GM19438 (cell line): Measurements from ENCODE around the gene ITIH5.
"Not testable (repeated sequence)": the region's sequence is repeated elsewhere in the genome, so short reads cannot be mapped to it uniquely, and the experiment has no call there.

Source experiments
- ATAC-seq: cut with Tn5 transposase; IDR thresholded peaks from one replicate; pipeline ENCODE4 v1.9.1; 2021; ENCODE audit warnings: low read depth; ENCODE audit not compliant: unreplicated experiment

The ITIH5 gene

GRCh38 chr10:7666253-7667023 lies at the start of gene ITIH5:
Gene ITIH5, minus strand, starts transcription at chr10:7666966. Its CDS starts 74 bp downstream, at chr10:7666892.
- no peak for ATAC-seq

- ATAC-seq: no peak
These were observed 48.7 kb upstream of the ITIH5 start for GRCh38 chr10:7715515-7715914.

GRCh38 chr10:7711075-7711474 lies 44.3 kb upstream of the ITIH5 start:
- not testable (repeated sequence) for ATAC-seq

GRCh38 chr10:7710446-7710845 lies 43.7 kb upstream of the ITIH5 start:
- ATAC-seq: no peak

- ATAC-seq: no peak
These were observed 42.1 kb upstream of the ITIH5 start for GRCh38 chr10:7708832-7709231.

- ATAC-seq: no peak
These were observed 41.3 kb upstream of the ITIH5 start for GRCh38 chr10:7707858-7708622.

GRCh38 chr10:7707102-7707501 lies 40.3 kb upstream of the ITIH5 start:
- no peak for ATAC-seq

GRCh38 chr10:7706534-7707073 lies 39.8 kb upstream of the ITIH5 start:
- no peak for ATAC-seq

DNA sequence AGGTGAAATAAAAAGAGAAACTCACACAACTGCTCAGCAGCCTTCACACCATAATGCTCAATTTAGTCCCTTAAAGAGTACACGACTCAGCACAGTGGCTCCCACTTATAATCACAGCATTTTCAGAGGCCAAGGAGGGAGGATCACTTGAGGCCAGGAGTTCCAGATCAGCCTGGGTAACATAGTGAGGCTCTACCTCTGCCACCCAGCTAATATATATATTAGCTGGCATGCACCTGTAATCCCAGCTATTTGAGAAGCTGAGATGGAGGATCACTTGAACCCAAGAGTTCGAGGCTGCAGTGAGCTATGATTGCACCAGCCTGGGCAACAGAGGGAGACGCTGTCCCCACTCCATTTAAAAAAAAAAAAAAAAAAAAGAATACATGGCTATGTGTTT lies 38.6 kb upstream of the ITIH5 start:
- ATAC-seq: no peak

GRCh38 chr10:7704071-7705016 lies 37.6 kb upstream of the ITIH5 start:
- ATAC-seq: no peak

DNA sequence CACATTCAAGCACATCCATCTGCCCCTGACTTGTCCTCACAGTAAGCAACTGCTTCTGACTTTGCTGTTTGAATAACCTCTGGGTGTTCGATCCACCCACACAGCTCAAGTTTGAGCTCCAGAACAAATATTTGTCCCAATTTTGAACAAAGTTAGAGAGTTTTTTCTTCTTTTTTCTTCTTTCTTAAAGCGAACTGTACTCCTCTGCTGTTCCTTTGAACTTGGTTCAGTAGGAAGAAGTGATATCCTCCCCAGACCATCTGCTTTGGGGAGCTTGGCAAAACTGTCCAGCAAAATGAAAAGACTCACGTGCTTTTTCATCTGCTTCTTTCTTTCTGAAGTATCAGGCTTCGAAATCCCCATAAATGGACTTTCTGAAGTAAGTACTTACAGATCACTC lies 36.4 kb upstream of the ITIH5 start, which contains the start of gene ITIH2:
TSS of gene ITIH2 (plus strand) at position 177 of the 400 bp plus-strand sequence. CDS start at position 296, 119 bp downstream.
- no peak for ATAC-seq

DNA sequence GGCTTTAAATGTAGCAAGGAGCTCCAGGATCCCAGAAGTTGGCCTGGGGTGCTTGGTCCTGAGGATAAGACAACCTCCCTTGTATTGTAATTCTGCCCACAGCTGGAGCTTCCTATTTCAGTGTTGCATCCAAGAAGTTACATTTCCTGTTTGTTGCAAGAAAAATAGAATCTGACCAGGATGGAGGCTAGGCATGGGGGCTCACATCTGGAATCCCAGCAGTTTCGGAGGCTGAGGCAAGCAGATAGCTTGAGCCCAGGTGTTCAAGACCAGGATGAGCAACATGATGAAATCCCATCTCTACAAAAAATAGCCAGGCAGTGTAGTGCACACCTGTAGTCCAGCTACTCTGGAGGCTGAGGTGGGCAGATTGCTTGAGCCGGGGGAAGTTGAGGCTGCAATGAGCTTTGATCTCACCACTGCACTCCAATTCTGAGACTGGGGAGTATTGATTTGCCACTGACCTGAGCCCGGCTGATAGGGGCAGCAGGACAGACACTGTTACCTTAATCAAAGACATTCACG lies 35.6 kb upstream of the ITIH5 start:
- ATAC-seq: no peak

GRCh38 chr10:7701158-7701742 lies 34.5 kb upstream of the ITIH5 start:
- ATAC-seq: no peak

GRCh38 chr10:7700577-7701125 lies 33.9 kb upstream of the ITIH5 start:
- no peak for ATAC-seq

DNA sequence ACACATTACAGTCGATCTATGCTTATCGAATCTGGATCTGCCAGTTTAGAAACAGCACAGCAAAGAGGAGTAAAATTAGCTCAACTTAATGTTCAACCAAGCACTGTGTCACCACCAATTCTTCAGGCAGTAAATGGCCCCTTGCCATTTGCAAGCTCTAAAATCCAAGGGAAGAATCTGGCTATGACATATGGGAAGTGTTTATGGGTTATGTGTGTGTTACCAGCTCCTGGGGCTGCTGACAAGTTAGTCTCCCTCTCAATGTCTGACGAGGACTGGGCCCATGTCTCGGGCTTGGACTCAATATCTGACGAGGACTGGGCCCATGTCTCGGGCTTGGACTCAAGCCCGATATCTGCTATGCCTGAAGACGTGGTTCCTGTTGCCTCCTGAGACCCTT lies 30.7 kb upstream of the ITIH5 start:
- no peak for ATAC-seq

GRCh38 chr10:7696545-7696944 lies 29.8 kb upstream of the ITIH5 start:
- ATAC-seq: no peak

- not testable (repeated sequence) for ATAC-seq
These were observed 26.4 kb upstream of the ITIH5 start for GRCh38 chr10:7693194-7693593.

- ATAC-seq: not testable (repeated sequence)
These were observed 25.6 kb upstream of the ITIH5 start for GRCh38 chr10:7692368-7692767.

DNA sequence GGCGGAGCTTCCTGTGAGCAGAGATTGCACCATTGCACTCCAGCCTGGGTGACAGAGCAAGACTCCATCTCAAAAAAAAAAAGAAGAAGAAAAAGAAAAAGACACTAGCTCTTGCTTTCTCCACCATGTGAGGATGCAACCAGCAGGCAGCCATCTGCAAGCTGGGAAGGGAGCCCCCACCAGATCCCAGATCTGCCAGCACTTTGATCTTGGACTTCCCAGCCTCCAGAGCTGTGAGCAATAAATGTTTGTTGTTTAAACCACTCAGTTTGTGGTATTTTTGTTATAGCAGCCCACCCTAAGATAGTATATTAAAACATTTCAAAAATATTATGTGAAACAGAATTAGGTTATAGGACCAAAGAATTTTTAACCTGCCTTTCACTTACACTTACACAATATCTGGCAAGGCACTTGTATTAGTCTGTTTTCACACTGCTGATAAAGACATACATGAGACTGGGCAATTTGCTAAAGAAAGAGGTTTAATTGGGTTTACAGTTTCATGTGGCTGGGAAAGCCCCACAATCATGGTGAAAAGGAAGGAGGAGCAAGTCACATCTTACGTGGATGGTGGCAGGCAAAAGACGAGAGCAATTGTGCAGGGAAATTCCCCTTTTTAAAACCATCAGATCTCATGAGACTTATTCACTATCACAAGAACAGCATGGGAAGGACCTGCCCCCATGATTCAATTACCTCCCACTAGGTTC lies 24.3 kb upstream of the ITIH5 start:
- ATAC-seq: not testable (repeated sequence)
